ENCODE data around the gene TMEM151A.
"Not testable (repeated sequence)": the region's sequence is repeated elsewhere in the genome, so short reads cannot be mapped to it uniquely, and the experiment has no call there.

TMEM151A gene

GRCh38 chr11:66291706-66292542 lies at the start of gene TMEM151A:
Gene TMEM151A (plus strand): TSS chr11:66291894. CDS start chr11:66292014, 120 bp downstream.
- no peak for DNase-seq

- DNase-seq, result no peak
Measured at GRCh38 chr11:66242095-66242765, 49.5 kb upstream of the TMEM151A start.

- DNase-seq, result no peak
Measured at GRCh38 chr11:66243782-66244535, 47.7 kb upstream of the TMEM151A start.

GRCh38 chr11:66247295-66247694 lies 44.4 kb upstream of the TMEM151A start:
- DNase-seq, result no peak

GRCh38 chr11:66247801-66248200 lies 43.9 kb upstream of the TMEM151A start:
- no peak for DNase-seq

GRCh38 chr11:66248903-66249302 lies 42.8 kb upstream of the TMEM151A start:
- DNase-seq, result no peak

GRCh38 chr11:66251809-66252208 lies 39.9 kb upstream of the TMEM151A start:
- no peak for DNase-seq

- not testable (repeated sequence) for DNase-seq
Measured at GRCh38 chr11:66253081-66253480, 38.6 kb upstream of the TMEM151A start.

GRCh38 chr11:66258473-66258893 lies 33.2 kb upstream of the TMEM151A start:
- DNase-seq, result no peak

GRCh38 chr11:66259225-66259624 lies 32.5 kb upstream of the TMEM151A start:
- no peak for DNase-seq

GRCh38 chr11:66259956-66260355 lies 31.7 kb upstream of the TMEM151A start:
- no peak for DNase-seq

- no peak for DNase-seq
Measured at GRCh38 chr11:66261578-66261977, 30.1 kb upstream of the TMEM151A start.

- DNase-seq, result no peak
Measured at GRCh38 chr11:66262191-66262590, 29.5 kb upstream of the TMEM151A start.

GRCh38 chr11:66262696-66263095 lies 29.0 kb upstream of the TMEM151A start:
- DNase-seq, result no peak

GRCh38 chr11:66263231-66263630 lies 28.5 kb upstream of the TMEM151A start:
- DNase-seq, result no peak

- no peak for DNase-seq
Measured at GRCh38 chr11:66263785-66264184, 27.9 kb upstream of the TMEM151A start.

- DNase-seq, result no peak
Measured at GRCh38 chr11:66264383-66264782, 27.3 kb upstream of the TMEM151A start.

- no peak for DNase-seq
Measured at GRCh38 chr11:66264914-66265313, 26.8 kb upstream of the TMEM151A start.

- DNase-seq, result no peak
Measured at GRCh38 chr11:66265531-66266377, 25.9 kb upstream of the TMEM151A start.

GRCh38 chr11:66266378-66267038 lies 25.2 kb upstream of the TMEM151A start:
- DNase-seq, result no peak

GRCh38 chr11:66267039-66267378 lies 24.7 kb upstream of the TMEM151A start:
- DNase-seq, result no peak

Data from SIG-M5 (cell line).